ENCODE data around the gene DAND5.

The DAND5 gene

GRCh38 chr19:12994701-12995595, 25.6 kb downstream of the DAND5 start, which contains the start of gene NFIX:
Gene NFIX, plus strand, starts transcription at chr19:12995475. Its CDS starts 363 bp downstream, at chr19:12995838.
- peaks cover 3% of the 10 kb centered on the region; the same call in 1 of the 2 replicates for H3K36me3 ChIP-seq (ENCODE audit: low read depth)
- no peaks in the 10 kb centered on the region for H3K4me1 ChIP-seq (ENCODE audit: insufficient read depth, poor library complexity, severe bottlenecking)
- no peak for TF ChIP-seq CTCF (IDR thresholded peaks at IDR 0.05; ENCODE audit: poor library complexity, severe bottlenecking)
- peak within 1 kb of the TSS; percentile 53 for H3K27ac ChIP-seq (ENCODE audit: poor library complexity, severe bottlenecking)
- ATAC-seq (ENCODE audit: low read depth): peak; percentile 44; the same call in 2 of the 3 replicates
- H3K4me3 ChIP-seq (ENCODE audit: severe bottlenecking): peak within 1 kb of the TSS; percentile 53
- H3K27me3 ChIP-seq (ENCODE audit: insufficient read depth, poor library complexity, severe bottlenecking): no peaks in the 10 kb centered on the region
- no peaks in the 10 kb centered on the region for H3K9me3 ChIP-seq (ENCODE audit: severe bottlenecking)
- DNase-seq (ENCODE audit: low spot score): no peak

- Histone ChIP-seq H3K4me3 (ENCODE audit: severe bottlenecking) (peak overlapping the region; percentile 53), H3K27ac (ENCODE audit: poor library complexity, severe bottlenecking) (peak overlapping the region; percentile 53), H3K4me1 (ENCODE audit: insufficient read depth, poor library complexity, severe bottlenecking) (no peaks in the 10 kb centered on the region), H3K36me3 (ENCODE audit: low read depth) (peaks cover 3% of the 10 kb centered on the region; the same call in 1 of the 2 replicates), H3K9me3 (ENCODE audit: severe bottlenecking) (no peaks in the 10 kb centered on the region), H3K27me3 (ENCODE audit: insufficient read depth, poor library complexity, severe bottlenecking) (no peaks in the 10 kb centered on the region)
- DNase-seq (ENCODE audit: low spot score) (no peak), ATAC-seq (ENCODE audit: low read depth) (peak; percentile 10; the same call in 2 of the 3 replicates)
- no peak for TF ChIP-seq CTCF (IDR thresholded peaks at IDR 0.05; ENCODE audit: poor library complexity, severe bottlenecking)
Observed at GRCh38 chr19:12995596-12996405, 26.4 kb downstream of the DAND5 start.

GRCh38 chr19:12996406-12997094, 27.2 kb downstream of the DAND5 start:
- Histone ChIP-seq H3K27ac (ENCODE audit: poor library complexity, severe bottlenecking) (peak overlapping the region; percentile 53), H3K36me3 (ENCODE audit: low read depth) (peaks cover 3% of the 10 kb centered on the region; the same call in 1 of the 2 replicates), H3K4me1 (ENCODE audit: insufficient read depth, poor library complexity, severe bottlenecking) (no peaks in the 10 kb centered on the region), H3K9me3 (ENCODE audit: severe bottlenecking) (no peaks in the 10 kb centered on the region), H3K27me3 (ENCODE audit: insufficient read depth, poor library complexity, severe bottlenecking) (no peaks in the 10 kb centered on the region), H3K4me3 (ENCODE audit: severe bottlenecking) (peak overlapping the region; percentile 53)
- ATAC-seq (ENCODE audit: low read depth) (peak; percentile 44), DNase-seq (ENCODE audit: low spot score) (no peak)
- no peak for TF ChIP-seq CTCF (IDR thresholded peaks at IDR 0.05; ENCODE audit: poor library complexity, severe bottlenecking)

- H3K36me3 ChIP-seq (ENCODE audit: low read depth): peaks cover 3% of the 10 kb centered on the region; the same call in 1 of the 2 replicates
- TF ChIP-seq CTCF (IDR thresholded peaks at IDR 0.05; ENCODE audit: poor library complexity, severe bottlenecking): no peak
- ATAC-seq (ENCODE audit: low read depth): peak; percentile 4; the same call in 2 of the 3 replicates
- H3K9me3 ChIP-seq (ENCODE audit: severe bottlenecking): no peaks in the 10 kb centered on the region
- H3K27me3 ChIP-seq (ENCODE audit: insufficient read depth, poor library complexity, severe bottlenecking): no peaks in the 10 kb centered on the region
- DNase-seq (ENCODE audit: low spot score): no peak
- H3K4me3 ChIP-seq (ENCODE audit: severe bottlenecking): no peak overlapping the region
- H3K27ac ChIP-seq (ENCODE audit: poor library complexity, severe bottlenecking): no peak overlapping the region
- H3K4me1 ChIP-seq (ENCODE audit: insufficient read depth, poor library complexity, severe bottlenecking): no peaks in the 10 kb centered on the region
Observed at GRCh38 chr19:12997179-12997966, 28.0 kb downstream of the DAND5 start.
